CD14-positive monocyte (primary cell): ENCODE data around the gene ZNF417. TPM values are rescaled to one million over a fixed set of nuclear protein-coding genes. Genes with fewer than 3 reads are reported as not detected.
A peak's percentile ranks its signal among the peaks of the same experiment; 100 is the strongest.
"Not testable (repeated sequence)": the region's sequence is repeated elsewhere in the genome, so short reads cannot be mapped to it uniquely, and the experiment has no call there.

ENCODE experiments used
- DNase-seq, 3 donors: peaks; one replicate each; pipeline ENCODE4 v3.0.0-alpha.2; 2011 to 2022
- H2AFZ ChIP-seq: 2 replicates; pipeline ENCODE4 v1.6.0; 2012; ENCODE audit warnings: mild to moderate bottlenecking, low read depth, low read length, inconsistent platforms; ENCODE audit not compliant: insufficient read depth, poor library complexity, severe bottlenecking
- H3K27ac ChIP-seq, 2 donors: 1 replicate in 1 of 2; 2 replicates in 1 of 2; pipeline ENCODE4 v1.5.1; 2012 to 2013; ENCODE audit warnings: low read length in 2 of 2, control low read depth in 1 of 2, inconsistent platforms in 1 of 2, low read depth in 1 of 2, mild to moderate bottlenecking in 1 of 2
- H3K27me3 ChIP-seq, 2 donors: one replicate each; pipeline versions ENCODE4 v1.6.0 to v1.6.1; 2011 to 2013; ENCODE audit warnings: low read length in 2 of 2; ENCODE audit not compliant: control insufficient read depth in 2 of 2, insufficient read depth in 2 of 2
- H3K36me3 ChIP-seq, 2 donors: replicated peaks in 1 of 2; 1 replicate in 1 of 2; 2 replicates in 1 of 2; pipeline versions ENCODE4 v1.5.1 to v1.6.1; 2012 to 2013; ENCODE audit warnings: low read length in 2 of 2, control low read depth in 1 of 2, inconsistent platforms in 1 of 2, mild to moderate bottlenecking in 1 of 2; ENCODE audit not compliant: insufficient read depth in 2 of 2, control insufficient read depth in 1 of 2
- H3K4me1 ChIP-seq, 2 donors: 1 replicate in 1 of 2; 2 replicates in 1 of 2; pipeline versions ENCODE4 v1.5.1 to v1.6.1; 2012 to 2013; ENCODE audit warnings: low read length in 2 of 2, control low read depth in 1 of 2, inconsistent platforms in 1 of 2, mild to moderate bottlenecking in 1 of 2, moderate library complexity in 1 of 2; ENCODE audit not compliant: insufficient read depth in 2 of 2, control insufficient read depth in 1 of 2
- H3K4me2 ChIP-seq: replicated peaks from 2 replicates; pipeline ENCODE3; 2012; ENCODE audit warnings: low read length, moderate library complexity, mild to moderate bottlenecking; ENCODE audit not compliant: poor library complexity, severe bottlenecking; ENCODE audit errors: extremely low read depth
- H3K4me3 ChIP-seq, 3 experiments: fragments of 200-600 bp in 1 of 3; sonication (generic) in 1 of 3; replicated peaks in 1 of 3; 1 replicate in 2 of 3; 2 replicates in 1 of 3; pipeline ENCODE4 v1.5.1; 2011 to 2013; ENCODE audit warnings: low read length in 3 of 3, mild to moderate bottlenecking in 3 of 3, control low read depth in 2 of 3, low read depth in 2 of 3, inconsistent platforms in 1 of 3, moderate library complexity in 1 of 3
- H3K79me2 ChIP-seq: 2 replicates; pipeline ENCODE4 v1.6.0; 2012; ENCODE audit warnings: mild to moderate bottlenecking, control low read depth, inconsistent platforms, low read length, moderate library complexity; ENCODE audit not compliant: insufficient read depth
- H3K9ac ChIP-seq: 2 replicates; pipeline ENCODE4 v1.6.0; 2017; ENCODE audit warnings: low read length, mild to moderate bottlenecking; ENCODE audit not compliant: insufficient read depth, poor library complexity, severe bottlenecking
- H3K9me3 ChIP-seq, 2 donors: replicated peaks in 1 of 2; 1 replicate in 1 of 2; 2 replicates in 1 of 2; pipeline versions ENCODE4 v1.5.1 to v1.6.1; 2012 to 2013; ENCODE audit warnings: low read length in 2 of 2, control low read depth in 1 of 2; ENCODE audit not compliant: control insufficient read depth in 1 of 2, insufficient read depth in 1 of 2
- H4K20me1 ChIP-seq: 2 replicates; pipeline ENCODE4 v1.6.0; 2012; ENCODE audit warnings: mild to moderate bottlenecking, low read length, control low read depth, moderate library complexity; ENCODE audit not compliant: insufficient read depth
- H3K27ac Mint-ChIP-seq, 7 donors: one replicate each; pipeline ENCODE4 v1.8.0; 2020; ENCODE audit warnings: mild to moderate bottlenecking in 7 of 7, mixed read lengths in 7 of 7, moderate library complexity in 6 of 7, inconsistent platforms in 2 of 7
- H3K27me3 Mint-ChIP-seq, 3 donors: one replicate each; pipeline ENCODE4 v1.8.0; 2021 to 2022; ENCODE audit warnings: low read depth in 3 of 3, mild to moderate bottlenecking in 3 of 3, mixed read lengths in 3 of 3, moderate library complexity in 3 of 3, inconsistent platforms in 1 of 3
- H3K36me3 Mint-ChIP-seq, 2 donors: one replicate each; pipeline ENCODE4 v1.8.0; 2020; ENCODE audit warnings: mixed read lengths in 2 of 2, inconsistent platforms in 1 of 2, mild to moderate bottlenecking in 1 of 2
- H3K4me1 Mint-ChIP-seq: one replicate; pipeline ENCODE4 v1.8.0; 2020; ENCODE audit warnings: mild to moderate bottlenecking, mixed read lengths
- H3K4me3 Mint-ChIP-seq, 2 donors: one replicate each; pipeline ENCODE4 v1.8.0; 2020; ENCODE audit warnings: mild to moderate bottlenecking in 2 of 2, mixed read lengths in 2 of 2, moderate library complexity in 1 of 2
- H3K9me3 Mint-ChIP-seq, 7 donors: one replicate each; pipeline ENCODE4 v1.8.0; 2020 to 2022; ENCODE audit warnings: mixed read lengths in 7 of 7, mild to moderate bottlenecking in 6 of 7, moderate library complexity in 6 of 7, inconsistent platforms in 2 of 7
- WGBS: methylation state at CpG from one replicate; pipeline ENCODE4 v1.1.5; 2013; ENCODE audit warnings: missing lambda C conversion rate; ENCODE audit not compliant: insufficient coverage; 5-methylcytosine and 5-hydroxymethylcytosine counted together
- intact Hi-C, 2 donors: fragments of 100-400 bp; cut with micrococcal nuclease; formaldehyde crosslinking; loops; one replicate each; pipeline versions ENCODE4 v1.15.0 to v1.15.1; 2023
- polyA plus RNA-seq, 3 donors: library from polyadenylated mRNA; depleted of rRNA in 1 of 3; unstranded in 2 of 3; stranded (reverse) in 1 of 3; fragments of 300-500 nt in 2 of 3; fragments of >200 nt in 1 of 3; fragmentation: Illumina TruSeq in 2 of 3; gene quantifications; 1 replicate in 2 of 3; 2 replicates in 1 of 3; pipeline ENCODE4 v1.2.3, GENCODE V29; 2012 to 2021
- TF ChIP-seq, protein P1 (sequence below): fragments of 200-600 bp; IDR thresholded peaks from one replicate; pipeline ENCODE4 v1.8.0; 2022; ENCODE audit warnings: antibody characterized with exemption, mild to moderate bottlenecking

ZNF417 gene
- polyA plus RNA-seq, 3 donors = 0.39 to 6.8 (median 0.70) TPM

GRCh38 chr19:57887195-57887941 is 29.0 kb downstream of the ZNF417 start:
- Histone ChIP-seq H3K27ac (no peak overlapping the region), H3K36me3 (peaks cover 0 to 17% of the 10 kb centered on the region in 2 donors), H2AFZ (no peak overlapping the region), H3K4me3 (peak overlapping the region in 1 of 3 experiments; percentile 79), H3K4me2 (no peak overlapping the region), H3K27me3 (no peaks in the 10 kb centered on the region), H3K9me3 (peaks cover 74 to 78% of the 10 kb centered on the region in 2 donors), H4K20me1 (no peaks in the 10 kb centered on the region), H3K9ac (no peak overlapping the region), H3K4me1 (peaks cover 12 to 14% of the 10 kb centered on the region in 2 donors), H3K79me2 (peaks cover 15% of the 10 kb centered on the region)
- Mint-ChIP-seq H3K4me3 (peak overlapping the region; percentile 85 to 89), H3K9me3 (peaks cover 42 to 94% (median 87%) of the 10 kb centered on the region in 7 donors), H3K27me3 (peaks cover 0 to 2% (median 1%) of the 10 kb centered on the region in 3 donors), H3K27ac (no peak overlapping the region), H3K36me3 (peaks cover 38 to 46% of the 10 kb centered on the region in 2 donors), H3K4me1 (peaks cover 22% of the 10 kb centered on the region)
- TF ChIP-seq, protein P1, sequence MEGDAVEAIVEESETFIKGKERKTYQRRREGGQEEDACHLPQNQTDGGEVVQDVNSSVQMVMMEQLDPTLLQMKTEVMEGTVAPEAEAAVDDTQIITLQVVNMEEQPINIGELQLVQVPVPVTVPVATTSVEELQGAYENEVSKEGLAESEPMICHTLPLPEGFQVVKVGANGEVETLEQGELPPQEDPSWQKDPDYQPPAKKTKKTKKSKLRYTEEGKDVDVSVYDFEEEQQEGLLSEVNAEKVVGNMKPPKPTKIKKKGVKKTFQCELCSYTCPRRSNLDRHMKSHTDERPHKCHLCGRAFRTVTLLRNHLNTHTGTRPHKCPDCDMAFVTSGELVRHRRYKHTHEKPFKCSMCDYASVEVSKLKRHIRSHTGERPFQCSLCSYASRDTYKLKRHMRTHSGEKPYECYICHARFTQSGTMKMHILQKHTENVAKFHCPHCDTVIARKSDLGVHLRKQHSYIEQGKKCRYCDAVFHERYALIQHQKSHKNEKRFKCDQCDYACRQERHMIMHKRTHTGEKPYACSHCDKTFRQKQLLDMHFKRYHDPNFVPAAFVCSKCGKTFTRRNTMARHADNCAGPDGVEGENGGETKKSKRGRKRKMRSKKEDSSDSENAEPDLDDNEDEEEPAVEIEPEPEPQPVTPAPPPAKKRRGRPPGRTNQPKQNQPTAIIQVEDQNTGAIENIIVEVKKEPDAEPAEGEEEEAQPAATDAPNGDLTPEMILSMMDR = no peak
- WGBS = 48% methylated on average over 4 of the region's 6 CpGs
- no peak for DNase-seq
- intact Hi-C loops = no loop called here

GRCh38 chr19:57886046-57886445 is 30.3 kb downstream of the ZNF417 start:
- Histone ChIP-seq H3K9ac (no peak overlapping the region), H2AFZ (no peak overlapping the region), H3K79me2 (peaks cover 15% of the 10 kb centered on the region), H3K36me3 (peaks cover 0 to 17% of the 10 kb centered on the region in 2 donors), H3K4me2 (no peak overlapping the region), H4K20me1 (no peaks in the 10 kb centered on the region), H3K9me3 (peaks cover 69 to 70% of the 10 kb centered on the region in 2 donors), H3K4me1 (peaks cover 12 to 14% of the 10 kb centered on the region in 2 donors), H3K27ac (no peak overlapping the region), H3K27me3 (no peaks in the 10 kb centered on the region), H3K4me3 (no peak overlapping the region)
- Mint-ChIP-seq H3K36me3 (peaks cover 36 to 43% of the 10 kb centered on the region in 2 donors), H3K9me3 (peaks cover 42 to 82% (median 77%) of the 10 kb centered on the region in 7 donors), H3K4me1 (peaks cover 22% of the 10 kb centered on the region), H3K27ac (peak overlapping the region in 1 of 7 donors; percentile 25), H3K27me3 (peaks cover 0 to 2% (median 1%) of the 10 kb centered on the region in 3 donors), H3K4me3 (no peak overlapping the region)
- no CpG with 5 or more reads among the region's 3 CpGs for WGBS
- DNase-seq = no peak
- TF ChIP-seq, protein P1 = no peak
- intact Hi-C loops = no loop called here

GRCh38 chr19:57873883-57874799 is 42.3 kb downstream of the ZNF417 start:
- H3K27me3 Mint-ChIP-seq, H2AFZ ChIP-seq, H3K79me2 ChIP-seq, H3K4me3 Mint-ChIP-seq, intact Hi-C loops, H4K20me1 ChIP-seq, H3K4me2 ChIP-seq, DNase-seq, H3K27ac Mint-ChIP-seq, H3K9ac ChIP-seq, H3K4me1 ChIP-seq, H3K4me1 Mint-ChIP-seq, H3K27ac ChIP-seq, H3K27me3 ChIP-seq, H3K4me3 ChIP-seq: not testable (repeated sequence)
- 100% methylated on average over 2 of the region's 8 CpGs for WGBS
- peaks cover 39 to 48% of the 10 kb centered on the region in 2 donors for H3K36me3 Mint-ChIP-seq
- Histone ChIP-seq H3K9me3 (peaks cover 80 to 92% of the 10 kb centered on the region in 2 donors), H3K36me3 (peaks cover 2 to 56% of the 10 kb centered on the region in 2 donors)
- peaks cover 62 to 92% (median 88%) of the 10 kb centered on the region in 7 donors for H3K9me3 Mint-ChIP-seq
